B cell (primary cell): ENCODE results near the gene PARD3. TPM values are rescaled to one million over a fixed set of nuclear protein-coding genes. Genes with fewer than 3 reads are reported as not detected.

ENCODE experiments used
- ATAC-seq: fragments of 200-7000 bp; cut with Tn5 transposase; one replicate; pipeline ENCODE4 v1.10.0; 2021; ENCODE audit warnings: low read depth, mild to moderate bottlenecking, moderate number of reproducible peaks, moderate library complexity
- CTCF ChIA-PET: fragments of 350-600 bp; sonication (Branson Sonifier 250); formaldehyde crosslinking; loops from one replicate; lab custom pipeline; 2021; ENCODE audit warnings: antibody characterized with exemption, inconsistent platforms; lab: Charles Lee
- POLR2A ChIA-PET: fragments of 350-600 bp; sonication (Branson Sonifier 250); formaldehyde crosslinking; loops from one replicate; lab custom pipeline; 2021; ENCODE audit warnings: antibody characterized with exemption; lab: Charles Lee
- DNase-seq: peaks from one replicate; pipeline ENCODE4 v3.0.0; 2013
- H2AFZ ChIP-seq: 2 replicates; pipeline ENCODE4 v1.6.1; 2012; ENCODE audit warnings: mild to moderate bottlenecking, low read depth, low read length; ENCODE audit not compliant: insufficient read depth, poor library complexity, severe bottlenecking
- H3K27ac ChIP-seq, 2 donors: 1 replicate in 1 of 2; 2 replicates in 1 of 2; pipeline ENCODE4 v1.5.1; 2012 to 2013; ENCODE audit warnings: low read length in 2 of 2, mild to moderate bottlenecking in 2 of 2, moderate library complexity in 1 of 2
- H3K27me3 ChIP-seq, 4 experiments: fragments of 200-600 bp in 1 of 4; sonication (generic) in 1 of 4; replicated peaks in 1 of 4; 1 replicate in 2 of 4; 2 replicates in 2 of 4; pipeline versions ENCODE4 v1.6.1 to v1.7.0; 2013 to 2016; ENCODE audit warnings: low read length in 3 of 4, mild to moderate bottlenecking in 2 of 4, mixed read lengths in 1 of 4, moderate library complexity in 1 of 4; ENCODE audit not compliant: insufficient read depth in 4 of 4, control insufficient read depth in 3 of 4; ENCODE audit errors: control extremely low read depth in 1 of 4
- H3K36me3 ChIP-seq, 2 experiments: replicated peaks in 1 of 2; 1 replicate in 1 of 2; 2 replicates in 1 of 2; pipeline versions ENCODE4 v1.6.1 to v1.7.1; 2013; ENCODE audit warnings: low read length in 1 of 2; ENCODE audit not compliant: insufficient read depth in 2 of 2, control insufficient read depth in 1 of 2; ENCODE audit errors: control extremely low read depth in 1 of 2, extremely low read depth in 1 of 2
- H3K4me1 ChIP-seq, 2 donors: fragments of 200-600 bp in 1 of 2; sonication (generic) in 1 of 2; 1 replicate in 1 of 2; 2 replicates in 1 of 2; pipeline versions ENCODE4 v1.5.1 to v1.6.1; 2013 to 2017; ENCODE audit warnings: low read length in 2 of 2; ENCODE audit not compliant: control insufficient read depth in 2 of 2, insufficient read depth in 2 of 2
- H3K4me2 ChIP-seq: replicated peaks from 2 replicates; pipeline ENCODE3; 2012; ENCODE audit warnings: mild to moderate bottlenecking, low read depth, low read length; ENCODE audit not compliant: poor library complexity, severe bottlenecking
- H3K4me3 ChIP-seq, 5 experiments: fragments of 200-600 bp in 1 of 5; sonication (generic) in 1 of 5; 1 replicate in 3 of 5; 2 replicates in 2 of 5; pipeline versions ENCODE4 v1.5.1 to v1.7.0; 2011 to 2016; ENCODE audit warnings: low read length in 4 of 5, mild to moderate bottlenecking in 4 of 5, low read depth in 2 of 5, control low read depth in 1 of 5, moderate library complexity in 1 of 5; ENCODE audit not compliant: insufficient read depth in 1 of 5; ENCODE audit errors: control extremely low read depth in 1 of 5, extremely low read depth in 1 of 5
- H3K79me2 ChIP-seq: fragments of 200-600 bp; sonication (generic); one replicate; pipeline ENCODE4 v1.6.0; 2016; ENCODE audit warnings: low read length; ENCODE audit not compliant: control insufficient read depth, insufficient read depth
- H3K9ac ChIP-seq: fragments of 200-600 bp; sonication (generic); 2 replicates; pipeline ENCODE4 v1.6.1; 2017; ENCODE audit warnings: mild to moderate bottlenecking, low read length, moderate library complexity
- H3K9me3 ChIP-seq, 3 donors: one replicate each; pipeline versions ENCODE4 v1.6.1 to v1.7.1; 2013; ENCODE audit warnings: low read length in 2 of 3; ENCODE audit not compliant: control insufficient read depth in 2 of 3, insufficient read depth in 1 of 3; ENCODE audit errors: control extremely low read depth in 1 of 3
- H4K20me1 ChIP-seq: 2 replicates; pipeline ENCODE4 v1.6.0; 2012; ENCODE audit warnings: mild to moderate bottlenecking, low read length; ENCODE audit not compliant: insufficient read depth, control insufficient read depth, poor library complexity, severe bottlenecking
- H3K27ac Mint-ChIP-seq: one replicate; pipeline ENCODE4 v1.8.0; 2021; ENCODE audit warnings: mixed read lengths
- H3K27me3 Mint-ChIP-seq: one replicate; pipeline ENCODE4 v1.8.0; 2021; ENCODE audit warnings: mixed read lengths
- H3K4me1 Mint-ChIP-seq: one replicate; pipeline ENCODE4 v1.8.0; 2021; ENCODE audit warnings: mixed read lengths
- H3K4me3 Mint-ChIP-seq: one replicate; pipeline ENCODE4 v1.8.0; 2021; ENCODE audit warnings: mixed read lengths
- H3K9me3 Mint-ChIP-seq: one replicate; pipeline ENCODE4 v1.8.0; 2022; ENCODE audit warnings: mixed read lengths; ENCODE audit not compliant: insufficient read depth
- CTCF ChIP-seq: fragments of 200-600 bp; IDR thresholded peaks from one replicate; pipeline ENCODE4 v1.8.0; 2022; ENCODE audit warnings: antibody characterized with exemption, mild to moderate bottlenecking
- EZH2 ChIP-seq: IDR thresholded peaks from 2 replicates; pipeline ENCODE4 v1.6.1; 2012; ENCODE audit warnings: borderline replicate concordance, low read depth, mild to moderate bottlenecking, moderate library complexity, low read length; ENCODE audit not compliant: insufficient read depth, poor library complexity, severe bottlenecking
- WGBS: methylation state at CpG from one replicate; pipeline ENCODE4 v1.1.5; 2013; ENCODE audit warnings: missing lambda C conversion rate; ENCODE audit not compliant: insufficient coverage; 5-methylcytosine and 5-hydroxymethylcytosine counted together
- intact Hi-C: fragments of 100-400 bp; cut with micrococcal nuclease; formaldehyde crosslinking; loops from one replicate; pipeline ENCODE4 v1.10.0; 2022
- polyA plus RNA-seq: library from polyadenylated mRNA; depleted of rRNA; stranded (reverse); fragments of >200 nt; gene quantifications from 2 replicates; pipeline ENCODE4 v1.2.3, GENCODE V29; 2012
- total RNA-seq, 2 donors: library from RNA; stranded (reverse); fragments of 120-200 nt in 1 of 2; gene quantifications; 1 replicate in 1 of 2; 2 replicates in 1 of 2; pipeline versions ENCODE4 v1.2.3 to v1.2.4, GENCODE V29; 2013 to 2022

The PARD3 gene
- total and polyA plus RNA-seq, 2 donors (not counting 1 experiment from before 2014, with no cell fraction given) = not detected

DNA sequence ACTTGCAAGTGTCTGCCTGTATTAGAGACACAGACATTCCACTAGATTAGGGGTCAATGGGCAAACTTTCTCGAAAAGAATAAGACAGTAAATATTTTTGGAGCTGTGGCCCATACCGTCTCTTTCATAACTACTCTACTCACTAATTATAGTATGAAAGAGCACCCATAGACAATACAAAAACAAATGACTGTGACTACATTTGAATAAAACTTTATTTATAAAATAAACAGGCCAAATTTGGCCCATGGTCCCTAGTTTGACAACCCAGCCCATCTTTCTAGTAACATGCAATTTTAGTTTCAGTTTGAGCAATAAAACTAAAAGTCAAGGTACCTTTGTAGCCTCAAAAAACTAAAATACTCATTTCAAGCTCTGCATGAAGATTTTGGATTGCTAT, 294.6 kb downstream of the PARD3 start:
- H4K20me1 ChIP-seq = no peaks in the 10 kb centered on the region
- Mint-ChIP-seq H3K4me1 (no peaks in the 10 kb centered on the region), H3K4me3 (no peak overlapping the region), H3K9me3 (no peaks in the 10 kb centered on the region), H3K27me3 (no peaks in the 10 kb centered on the region), H3K27ac (no peak overlapping the region)
- no peaks in the 10 kb centered on the region for H3K4me1 ChIP-seq
- no peaks in the 10 kb centered on the region for H3K9me3 ChIP-seq
- H3K27ac ChIP-seq = no peak overlapping the region
- no peak overlapping the region for H3K4me3 ChIP-seq
- no peak for DNase-seq
- H3K36me3 ChIP-seq = no peaks in the 10 kb centered on the region
- no peaks in the 10 kb centered on the region for H3K27me3 ChIP-seq
- TF ChIP-seq CTCF = no peak
- no peak for TF ChIP-seq EZH2
- H3K79me2 ChIP-seq = no peaks in the 10 kb centered on the region
- POLR2A ChIA-PET = no interaction called here
- no peak for ATAC-seq
- no peak overlapping the region for H3K9ac ChIP-seq
- no CpG with 5 or more reads among the region's 2 CpGs for WGBS
- no peak overlapping the region for H3K4me2 ChIP-seq
- H2AFZ ChIP-seq = no peak overlapping the region
- CTCF ChIA-PET = no interaction called here
- intact Hi-C loops = no loop called here

DNA sequence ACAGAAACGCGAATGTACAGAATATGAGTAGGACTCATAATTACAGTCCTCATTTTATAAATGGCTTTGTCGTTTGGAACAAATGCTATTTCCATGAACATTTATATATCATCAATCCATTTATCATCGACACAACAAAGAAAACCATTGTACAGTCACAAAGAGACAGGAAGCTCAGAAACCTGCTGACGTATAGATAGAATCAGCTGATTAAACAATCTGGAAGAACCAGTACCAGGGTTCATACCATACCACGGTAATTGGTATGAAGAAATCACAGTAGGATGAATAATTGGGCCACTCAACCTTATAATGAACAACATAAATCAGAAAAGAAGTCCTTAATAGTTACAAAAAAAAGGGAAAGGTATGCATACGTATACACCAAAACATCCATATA, 295.0 kb downstream of the PARD3 start:
- TF ChIP-seq CTCF (no peak), EZH2 (no peak)
- no CpG with 5 or more reads among the region's 7 CpGs for WGBS
- POLR2A ChIA-PET = no interaction called here
- H3K27me3 ChIP-seq = no peaks in the 10 kb centered on the region
- no peaks in the 10 kb centered on the region for H3K4me1 ChIP-seq
- DNase-seq = no peak
- H3K9me3 ChIP-seq = no peaks in the 10 kb centered on the region
- Mint-ChIP-seq H3K27ac (no peak overlapping the region), H3K4me1 (no peaks in the 10 kb centered on the region), H3K9me3 (no peaks in the 10 kb centered on the region), H3K4me3 (no peak overlapping the region), H3K27me3 (no peaks in the 10 kb centered on the region)
- H2AFZ ChIP-seq = no peak overlapping the region
- H3K79me2 ChIP-seq = no peaks in the 10 kb centered on the region
- intact Hi-C loops = no loop called here
- H3K9ac ChIP-seq = no peak overlapping the region
- H3K4me3 ChIP-seq = no peak overlapping the region
- no peak overlapping the region for H3K4me2 ChIP-seq
- no peak overlapping the region for H3K27ac ChIP-seq
- no peak for ATAC-seq
- H3K36me3 ChIP-seq = no peaks in the 10 kb centered on the region
- CTCF ChIA-PET = no interaction called here
- H4K20me1 ChIP-seq = no peaks in the 10 kb centered on the region
